ENCODE measurements around the gene CLDN20. TPM values are rescaled to one million over a fixed set of nuclear protein-coding genes. Genes with fewer than 3 reads are reported as not detected.

CLDN20 gene
- total RNA-seq, 2 donors from 2014 or later, result not detected

DNA sequence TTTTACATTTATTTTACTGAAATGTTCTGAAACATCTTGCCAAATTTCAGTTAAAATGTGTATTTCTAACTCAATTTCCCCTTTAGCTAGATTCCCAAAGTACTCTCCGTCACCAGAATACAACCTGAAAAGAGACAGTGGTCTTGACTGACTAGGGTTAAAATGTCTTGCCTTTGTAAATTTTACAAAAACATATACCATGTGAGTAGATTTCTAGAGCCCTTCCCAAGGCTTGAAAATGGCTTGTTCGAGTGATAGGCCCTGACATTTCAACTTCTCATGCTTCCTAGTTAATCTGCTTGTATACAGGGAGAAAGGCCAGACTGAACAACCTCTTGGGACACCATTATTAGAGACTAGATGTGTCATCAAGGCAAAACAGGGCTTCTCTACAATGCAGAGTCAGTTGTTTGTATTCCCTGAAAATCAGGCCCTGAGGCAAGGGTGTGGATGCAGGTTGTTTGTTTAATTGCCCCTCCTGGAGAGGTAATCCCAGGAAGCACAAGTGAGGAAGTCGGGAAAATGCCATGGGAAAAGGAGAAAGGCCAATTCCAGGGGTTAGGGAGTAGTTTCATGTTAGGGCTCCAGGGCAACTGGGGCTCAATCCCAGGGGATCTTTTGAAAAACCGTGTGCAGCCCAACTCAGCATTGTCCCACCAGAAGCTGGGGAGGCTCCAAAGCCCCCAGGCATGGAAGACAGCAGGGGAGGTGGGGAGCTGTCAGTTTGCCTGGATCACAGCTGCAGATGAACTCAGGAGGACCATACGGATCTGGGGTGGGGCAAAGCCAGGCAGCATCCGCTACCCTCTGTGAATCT, 62.1 kb downstream of the CLDN20 start:
- H3K27me3 ChIP-seq, result no peaks in the 10 kb centered on the region
- intact Hi-C loops (cut with DNase I), result no loop called here

More for the DNA sequence above, 62.1 kb downstream of the CLDN20 start:
- no peak for TF ChIP-seq POLR2A (IDR thresholded peaks at IDR 0.05)
- TF ChIP-seq, protein P1, sequence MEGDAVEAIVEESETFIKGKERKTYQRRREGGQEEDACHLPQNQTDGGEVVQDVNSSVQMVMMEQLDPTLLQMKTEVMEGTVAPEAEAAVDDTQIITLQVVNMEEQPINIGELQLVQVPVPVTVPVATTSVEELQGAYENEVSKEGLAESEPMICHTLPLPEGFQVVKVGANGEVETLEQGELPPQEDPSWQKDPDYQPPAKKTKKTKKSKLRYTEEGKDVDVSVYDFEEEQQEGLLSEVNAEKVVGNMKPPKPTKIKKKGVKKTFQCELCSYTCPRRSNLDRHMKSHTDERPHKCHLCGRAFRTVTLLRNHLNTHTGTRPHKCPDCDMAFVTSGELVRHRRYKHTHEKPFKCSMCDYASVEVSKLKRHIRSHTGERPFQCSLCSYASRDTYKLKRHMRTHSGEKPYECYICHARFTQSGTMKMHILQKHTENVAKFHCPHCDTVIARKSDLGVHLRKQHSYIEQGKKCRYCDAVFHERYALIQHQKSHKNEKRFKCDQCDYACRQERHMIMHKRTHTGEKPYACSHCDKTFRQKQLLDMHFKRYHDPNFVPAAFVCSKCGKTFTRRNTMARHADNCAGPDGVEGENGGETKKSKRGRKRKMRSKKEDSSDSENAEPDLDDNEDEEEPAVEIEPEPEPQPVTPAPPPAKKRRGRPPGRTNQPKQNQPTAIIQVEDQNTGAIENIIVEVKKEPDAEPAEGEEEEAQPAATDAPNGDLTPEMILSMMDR (IDR thresholded peaks at IDR 0.05), result no peak
- ATAC-seq (no peak), DNase-seq (no peak)
- no peaks in the 10 kb centered on the region for H3K36me3 ChIP-seq (replicated peaks in 1 of 2; ENCODE audit: insufficient read depth in 1 of 2, low read depth in 2 of 2)
- H3K4me1 ChIP-seq, result peaks cover 21% of the 10 kb centered on the region
- H3K4me3 ChIP-seq, result no peak overlapping the region
- H3K9me3 ChIP-seq, result no peaks in the 10 kb centered on the region
- WGBS, 2 donors, result 69 to 83% methylated on average over 6 of the region's 6 CpGs
- H3K27ac ChIP-seq, result no peak overlapping the region

Other genes with a start within 250 kb of the CLDN20 start
- gene TFB1M, start 50.5 kb downstream of the CLDN20 start, total RNA-seq, result 1 to 10 TPM; 8.8 to 9.9 TPM
- not detected for gene NOX3, start 191.8 kb downstream of the CLDN20 start, total RNA-seq